ENCODE results near the gene GMCL1. TPM values are rescaled to one million over a fixed set of nuclear protein-coding genes. Genes with fewer than 3 reads are reported as not detected.

GMCL1 gene
- total RNA-seq, 4 donors from 2014 or later = 15.1 to 19.8 (median 17.1) TPM

DNA sequence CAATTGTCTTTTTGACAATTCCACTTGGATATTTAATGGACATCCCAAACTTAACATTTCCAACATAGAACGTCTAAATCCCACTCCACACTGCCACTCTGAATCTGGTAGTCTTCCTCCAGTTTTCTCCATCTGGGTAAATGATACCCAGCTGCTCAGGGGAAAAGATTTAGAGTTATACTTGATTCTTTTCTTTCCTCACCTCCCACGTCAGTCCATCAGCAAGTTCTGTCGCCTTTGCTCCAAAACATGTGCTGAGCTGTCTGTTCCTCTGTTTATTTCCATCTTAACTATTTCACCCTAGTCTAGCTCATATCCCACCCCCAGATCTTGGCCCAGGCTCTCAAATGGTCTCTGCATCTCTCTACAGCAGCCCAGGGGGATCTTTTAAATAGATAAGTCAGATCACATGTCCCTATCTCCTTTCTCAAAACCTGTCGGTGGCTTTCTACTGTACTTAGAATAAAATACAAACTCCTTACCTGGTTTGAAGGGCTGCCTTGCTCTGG is 43.4 kb upstream of the GMCL1 start:
- intact Hi-C loops (cut with DNase I) = no loop called here
- Histone ChIP-seq H3K4me3 (replicated peaks in 1 of 3) (no peak overlapping the region), H3K27ac (no peak overlapping the region), H3K36me3 (no peaks in the 10 kb centered on the region), H3K9me3 (no peaks in the 10 kb centered on the region), H3K4me1 (peaks cover 25 to 35% of the 10 kb centered on the region in 2 donors), H3K27me3 (no peaks in the 10 kb centered on the region)
- WGBS, 2 donors = 84 to 85% methylated on average over 4 of the region's 4 CpGs
- DNase-seq = no peak
- no peak for TF ChIP-seq POLR2A (IDR thresholded peaks at IDR 0.05)
- TF ChIP-seq, protein P1, sequence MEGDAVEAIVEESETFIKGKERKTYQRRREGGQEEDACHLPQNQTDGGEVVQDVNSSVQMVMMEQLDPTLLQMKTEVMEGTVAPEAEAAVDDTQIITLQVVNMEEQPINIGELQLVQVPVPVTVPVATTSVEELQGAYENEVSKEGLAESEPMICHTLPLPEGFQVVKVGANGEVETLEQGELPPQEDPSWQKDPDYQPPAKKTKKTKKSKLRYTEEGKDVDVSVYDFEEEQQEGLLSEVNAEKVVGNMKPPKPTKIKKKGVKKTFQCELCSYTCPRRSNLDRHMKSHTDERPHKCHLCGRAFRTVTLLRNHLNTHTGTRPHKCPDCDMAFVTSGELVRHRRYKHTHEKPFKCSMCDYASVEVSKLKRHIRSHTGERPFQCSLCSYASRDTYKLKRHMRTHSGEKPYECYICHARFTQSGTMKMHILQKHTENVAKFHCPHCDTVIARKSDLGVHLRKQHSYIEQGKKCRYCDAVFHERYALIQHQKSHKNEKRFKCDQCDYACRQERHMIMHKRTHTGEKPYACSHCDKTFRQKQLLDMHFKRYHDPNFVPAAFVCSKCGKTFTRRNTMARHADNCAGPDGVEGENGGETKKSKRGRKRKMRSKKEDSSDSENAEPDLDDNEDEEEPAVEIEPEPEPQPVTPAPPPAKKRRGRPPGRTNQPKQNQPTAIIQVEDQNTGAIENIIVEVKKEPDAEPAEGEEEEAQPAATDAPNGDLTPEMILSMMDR (IDR thresholded peaks at IDR 0.05) = no peak

DNA sequence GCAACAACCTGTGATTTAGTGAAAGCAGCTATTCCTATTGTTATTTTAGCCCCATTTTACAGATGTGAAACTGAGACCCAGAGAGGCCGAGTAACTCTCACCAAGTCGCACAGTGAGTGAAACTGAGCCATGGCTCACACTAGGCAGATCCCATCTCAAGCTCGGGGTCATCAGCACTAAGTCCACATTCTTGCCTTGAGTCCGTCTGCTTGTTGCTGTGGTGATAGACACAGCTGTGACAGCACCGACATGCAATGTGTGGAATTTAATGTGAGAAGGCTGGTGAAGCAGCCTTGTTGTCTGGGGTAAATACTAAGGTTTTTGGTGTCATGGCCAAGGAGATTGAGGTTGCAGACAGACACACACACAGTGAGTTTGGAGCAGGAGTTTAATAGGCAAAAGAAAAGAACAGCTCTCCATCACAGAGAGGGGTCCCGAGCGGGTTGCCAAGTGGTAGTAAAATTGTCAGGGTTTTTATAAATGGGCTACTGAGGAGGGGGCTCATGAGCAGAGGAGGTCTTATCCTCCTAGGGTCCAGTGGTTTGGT is 40.2 kb upstream of the GMCL1 start:
- TF ChIP-seq, protein P1 (IDR thresholded peaks at IDR 0.05) = no peak
- TF ChIP-seq POLR2A (IDR thresholded peaks at IDR 0.05) = no peak
- Histone ChIP-seq H3K4me3 (replicated peaks in 1 of 3) (no peak overlapping the region), H3K27me3 (no peaks in the 10 kb centered on the region), H3K27ac (peak overlapping the region in 2 of 3 donors; percentile 33 to 64), H3K36me3 (no peaks in the 10 kb centered on the region), H3K4me1 (peaks cover 17 to 21% of the 10 kb centered on the region in 2 donors), H3K9me3 (no peaks in the 10 kb centered on the region)
- WGBS, 2 donors = 72 to 81% methylated on average over 7 of the region's 7 CpGs
- no peak for DNase-seq
- intact Hi-C loops (cut with DNase I) = no loop called here

DNA sequence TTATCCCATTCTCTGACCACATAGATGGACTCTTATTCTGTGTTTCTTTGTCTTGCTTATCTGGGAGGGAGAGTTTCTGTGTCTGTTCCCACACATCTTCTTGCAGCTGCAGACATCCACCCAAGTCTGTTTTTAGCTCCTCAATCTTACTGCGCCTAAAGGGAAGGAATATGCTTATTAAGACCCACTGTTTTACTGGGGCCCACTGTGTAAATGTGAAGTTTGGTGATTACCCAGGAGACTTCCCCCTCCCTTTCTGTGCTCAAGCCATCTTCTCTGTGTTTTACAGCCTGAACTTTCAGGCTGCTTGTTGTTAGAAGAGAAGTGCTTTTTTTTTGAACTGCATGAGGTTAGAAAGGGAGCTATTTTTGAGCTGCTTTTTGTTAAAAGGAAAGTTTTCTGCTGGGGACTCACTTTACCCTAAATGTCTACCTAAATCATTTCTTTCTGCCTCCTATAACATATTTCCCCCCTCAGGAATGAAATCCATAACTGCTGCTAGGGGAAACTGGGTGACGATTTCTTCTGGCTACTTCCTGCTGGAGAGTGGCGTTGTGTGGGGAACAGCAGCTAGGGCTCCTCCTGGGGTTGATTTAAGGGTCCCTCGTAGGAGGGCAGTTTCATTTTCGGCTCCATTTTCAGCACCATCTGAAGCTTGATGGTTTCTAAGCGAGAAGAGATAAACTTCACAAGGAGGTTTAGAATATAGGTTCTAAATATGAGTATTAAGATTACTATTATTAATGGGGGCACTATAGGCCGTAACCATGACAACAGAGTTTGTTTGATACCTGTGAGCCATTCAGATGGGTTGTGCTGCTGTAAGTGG is 39.5 kb upstream of the GMCL1 start:
- DNase-seq = no peak
- TF ChIP-seq POLR2A (IDR thresholded peaks at IDR 0.05) = no peak
- TF ChIP-seq, protein P1 (IDR thresholded peaks at IDR 0.05) = no peak
- Histone ChIP-seq H3K27ac (peak overlapping the region; percentile 33 to 64 (median 36)), H3K4me1 (peaks cover 17 to 21% of the 10 kb centered on the region in 2 donors), H3K27me3 (no peaks in the 10 kb centered on the region), H3K36me3 (no peaks in the 10 kb centered on the region), H3K4me3 (replicated peaks in 1 of 3) (no peak overlapping the region), H3K9me3 (no peaks in the 10 kb centered on the region)
- intact Hi-C loops (cut with DNase I) = no loop called here
- 55% methylated on average over 7 of the region's 7 CpGs for WGBS, 2 donors

DNA sequence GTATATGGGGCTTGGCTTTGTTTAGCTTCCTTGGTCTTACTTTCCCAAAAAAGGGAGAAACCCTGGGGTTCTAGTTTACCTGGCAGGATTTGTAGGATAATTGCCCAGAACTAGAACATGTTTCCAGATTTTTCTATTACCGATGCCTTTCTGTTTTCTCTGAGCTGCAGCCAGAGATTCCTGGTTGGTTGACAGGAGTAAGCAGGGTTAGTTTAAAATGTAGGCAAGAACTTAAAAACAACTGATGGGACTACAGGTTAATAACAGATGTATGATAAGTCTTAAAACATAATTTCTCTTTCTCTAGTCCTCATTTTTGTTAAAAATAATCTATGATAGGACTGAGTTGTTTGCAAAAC is 38.9 kb upstream of the GMCL1 start:
- TF ChIP-seq POLR2A (IDR thresholded peaks at IDR 0.05) = no peak
- no peaks in the 10 kb centered on the region for H3K9me3 ChIP-seq
- H3K4me3 ChIP-seq (replicated peaks in 1 of 3) = no peak overlapping the region
- WGBS, 2 donors = 48 to 52% methylated on average over 1 of the region's 1 CpG
- no peak for DNase-seq
- intact Hi-C loops (cut with DNase I) = no loop called here
- no peaks in the 10 kb centered on the region for H3K27me3 ChIP-seq
- H3K27ac ChIP-seq = peak overlapping the region in 2 of 3 donors; percentile 33 to 64
- peaks cover 17 to 21% of the 10 kb centered on the region in 2 donors for H3K4me1 ChIP-seq
- H3K36me3 ChIP-seq = no peaks in the 10 kb centered on the region

DNA sequence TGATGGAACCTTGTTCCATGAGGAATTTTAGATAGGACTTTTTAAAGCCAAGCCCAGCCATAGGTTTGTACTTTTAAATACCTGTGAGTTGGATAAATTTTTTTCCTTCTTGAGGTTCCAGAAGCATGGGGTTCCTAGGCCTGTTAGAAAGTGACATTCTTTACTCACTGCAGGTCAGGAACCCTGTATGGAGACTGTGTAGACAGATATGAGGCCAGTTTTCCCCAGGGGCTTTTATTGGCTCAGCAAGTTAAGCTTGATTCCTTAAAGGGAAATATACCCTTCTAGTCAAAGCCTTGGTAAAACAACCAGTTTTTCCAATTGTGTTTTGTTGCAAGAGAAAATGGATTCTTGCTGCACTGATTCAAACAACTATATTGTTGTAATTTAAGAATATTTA is 38.4 kb upstream of the GMCL1 start:
- no peak for DNase-seq
- peaks cover 17 to 21% of the 10 kb centered on the region in 2 donors for H3K4me1 ChIP-seq
- no peaks in the 10 kb centered on the region for H3K36me3 ChIP-seq
- H3K27ac ChIP-seq = peak overlapping the region in 2 of 3 donors; percentile 33 to 64
- H3K9me3 ChIP-seq = no peaks in the 10 kb centered on the region
- no peak for TF ChIP-seq POLR2A (IDR thresholded peaks at IDR 0.05)
- TF ChIP-seq, protein P1 (IDR thresholded peaks at IDR 0.05) = no peak
- no peaks in the 10 kb centered on the region for H3K27me3 ChIP-seq
- no peak overlapping the region for H3K4me3 ChIP-seq (replicated peaks in 1 of 3)
- intact Hi-C loops (cut with DNase I) = no loop called here
